Fibroblast of skin of right biceps (primary cell): Measurements from ENCODE around the gene PTPRN2.

ENCODE experiments used
- DNase-seq: peaks from one replicate; pipeline ENCODE4 v3.0.0-alpha.2; 2013

PTPRN2 gene

DNA sequence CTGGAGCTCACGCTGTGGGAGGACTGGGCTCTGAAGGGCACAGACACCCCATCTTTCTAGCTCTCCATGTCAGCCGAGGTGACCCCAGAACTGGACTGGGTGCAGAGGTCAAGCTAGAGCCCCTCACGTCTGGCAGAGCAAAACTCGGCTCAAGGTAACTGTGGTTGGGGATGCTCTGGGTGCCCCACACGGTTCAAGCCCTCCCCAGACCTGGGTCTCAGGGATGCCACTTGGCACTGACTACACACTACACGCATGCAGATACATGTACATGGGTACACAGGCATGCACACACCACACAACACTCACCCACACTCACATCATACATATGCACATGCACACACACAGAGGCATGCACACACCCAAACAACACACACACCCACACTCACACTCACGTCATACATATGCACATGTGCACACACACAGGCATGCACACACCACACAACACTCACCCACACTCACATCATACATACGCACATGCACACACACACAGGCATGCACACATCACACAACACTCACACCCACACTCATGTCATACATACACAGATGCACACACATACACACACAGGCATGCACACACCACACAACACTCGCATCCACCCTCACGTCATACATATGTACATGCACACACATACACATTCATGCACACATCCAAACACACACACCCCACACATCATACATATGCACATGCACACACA is 1031.5 kb downstream of the PTPRN2 start:
- no peak for DNase-seq

DNA sequence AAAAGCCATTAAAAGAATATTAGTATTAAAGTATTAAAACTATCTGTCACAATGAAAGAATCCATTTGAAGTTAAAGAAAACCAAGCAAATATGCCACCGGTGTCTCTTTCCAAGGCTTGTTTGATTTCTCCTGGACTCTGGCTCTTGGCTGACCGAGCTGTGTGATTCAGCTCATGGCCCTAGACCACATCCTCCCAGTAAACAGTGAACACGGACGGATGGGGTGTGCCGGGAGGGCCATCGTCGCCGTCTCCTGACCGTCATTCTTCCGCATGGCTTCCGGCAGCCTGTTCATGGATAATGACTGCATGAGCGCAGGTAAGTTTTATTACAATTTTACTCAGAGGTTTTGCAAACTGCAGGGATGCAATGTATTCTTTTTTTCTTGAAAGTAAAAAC is 1032.3 kb downstream of the PTPRN2 start:
- no peak for DNase-seq

DNA sequence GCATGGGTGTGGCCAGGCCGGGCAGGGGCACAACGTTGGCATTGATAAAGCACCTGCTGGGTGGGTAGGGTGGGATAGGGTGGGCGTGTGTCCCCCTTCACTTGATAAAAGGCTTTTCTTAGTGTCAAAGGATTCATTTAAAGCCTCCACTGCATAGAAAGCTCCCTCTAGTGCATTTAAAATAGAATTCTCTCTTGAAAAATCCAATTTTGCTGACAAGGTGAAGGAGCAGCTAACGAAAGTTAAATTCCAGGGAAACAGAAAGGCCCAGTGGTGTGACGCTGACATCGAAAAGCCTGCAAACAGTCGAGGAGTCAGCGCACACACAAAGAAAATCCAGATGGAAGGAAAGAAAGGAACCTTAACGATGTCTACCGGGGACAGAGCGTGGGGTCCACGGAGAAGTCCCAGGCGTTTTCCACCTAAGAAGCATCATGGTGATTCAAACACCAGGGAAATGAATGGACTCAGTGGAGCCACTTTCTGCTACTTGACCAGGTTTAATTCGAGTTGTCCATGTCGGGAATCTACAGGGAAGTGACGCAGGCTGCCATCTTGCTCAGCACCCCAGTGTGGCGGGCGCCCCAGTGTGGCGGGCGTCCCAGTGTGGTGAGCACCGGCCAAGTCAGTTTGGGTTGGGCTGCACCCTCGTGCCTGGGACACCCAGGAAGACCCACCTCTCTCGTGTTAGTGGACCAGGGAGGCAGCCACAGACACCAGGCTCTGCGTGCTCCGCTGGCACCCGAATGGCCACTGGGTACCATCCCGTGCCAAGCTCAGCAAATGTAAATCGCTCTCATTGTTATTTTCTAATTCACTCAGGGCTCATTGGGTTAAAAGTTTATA is 1033.0 kb downstream of the PTPRN2 start:
- DNase-seq = no peak

DNA sequence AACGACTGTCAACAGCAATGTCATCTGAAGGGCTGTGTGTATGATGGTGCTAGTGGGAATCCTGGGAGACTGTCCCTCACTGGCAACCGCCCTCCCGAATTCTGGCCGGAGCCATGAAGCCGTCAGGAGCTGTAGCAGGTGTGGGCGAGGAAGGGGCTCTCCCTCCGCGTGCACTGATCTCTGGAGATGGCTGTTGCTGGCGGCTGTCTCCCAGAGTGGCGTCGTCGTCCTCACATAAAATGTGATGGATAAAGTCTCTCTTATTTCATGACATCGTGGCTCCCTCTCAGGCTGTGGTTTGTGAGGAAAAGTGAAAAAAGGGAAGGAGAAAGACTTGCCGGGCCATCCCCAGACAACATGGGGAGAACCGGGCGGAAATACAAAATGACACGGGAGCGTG is 1034.4 kb downstream of the PTPRN2 start:
- DNase-seq = no peak

DNA sequence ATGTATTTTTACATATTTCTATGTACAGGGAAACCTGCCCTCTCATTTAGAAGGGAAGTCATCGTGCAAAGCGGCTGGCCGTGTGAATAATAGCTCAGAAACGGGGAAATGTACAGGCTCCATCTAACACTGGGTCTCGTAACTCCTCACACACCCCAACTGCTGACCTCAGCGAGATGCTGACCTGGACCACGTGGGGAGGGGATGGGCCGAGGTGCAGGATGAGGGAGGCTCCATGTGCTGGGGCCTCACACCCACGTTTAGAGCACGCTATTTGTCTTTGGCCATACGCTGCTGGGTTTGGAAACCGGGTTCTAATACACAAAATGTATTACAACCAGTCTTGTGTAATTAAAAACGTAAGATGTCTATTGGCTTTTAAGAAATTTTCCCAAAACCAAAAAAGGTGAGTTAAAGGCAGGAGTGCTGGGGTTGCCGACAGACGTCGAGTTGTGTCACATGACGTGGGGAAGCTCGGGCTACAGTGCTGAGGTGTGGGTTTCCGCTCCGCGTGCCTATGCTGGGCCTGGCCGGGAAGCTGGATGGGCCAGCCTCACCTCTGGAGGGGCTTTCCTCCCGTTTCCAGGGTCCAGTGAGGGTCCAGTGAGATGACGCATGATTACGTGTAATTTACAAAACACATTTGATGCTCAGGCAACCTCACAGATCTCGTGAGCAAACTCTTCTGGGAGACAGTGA is 1035.2 kb downstream of the PTPRN2 start:
- DNase-seq = no peak

DNA sequence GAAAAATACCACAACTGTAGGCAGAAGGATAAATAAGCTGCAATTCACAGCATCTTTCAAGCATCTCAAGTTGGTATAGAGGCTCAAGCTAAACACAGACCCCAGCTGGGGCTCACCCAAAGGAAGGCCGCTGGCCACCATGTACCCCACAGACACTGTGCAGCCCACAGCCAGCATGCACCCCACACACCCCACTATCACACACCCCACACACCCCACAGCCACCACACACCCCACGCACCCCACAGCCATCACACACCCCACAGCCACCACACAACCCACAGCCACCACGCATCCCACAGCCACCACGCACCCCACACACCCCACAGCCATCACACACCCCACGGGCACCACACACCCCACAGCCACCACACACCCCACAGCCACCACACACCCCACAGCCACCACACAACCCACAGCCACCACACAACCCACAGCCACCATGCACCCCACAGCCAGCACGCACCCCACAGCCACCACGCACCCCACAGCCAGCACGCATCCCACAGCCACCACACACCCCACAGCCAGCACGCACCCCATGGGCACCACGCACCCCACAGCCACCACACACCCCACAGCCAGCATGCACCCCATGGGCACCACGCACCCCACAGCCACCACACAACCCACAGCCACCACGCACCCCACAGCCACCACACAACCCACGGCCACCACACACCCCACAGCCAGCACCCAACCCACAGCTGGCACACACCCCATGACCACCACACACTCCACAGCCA is 1036.1 kb downstream of the PTPRN2 start:
- DNase-seq = no peak

DNA sequence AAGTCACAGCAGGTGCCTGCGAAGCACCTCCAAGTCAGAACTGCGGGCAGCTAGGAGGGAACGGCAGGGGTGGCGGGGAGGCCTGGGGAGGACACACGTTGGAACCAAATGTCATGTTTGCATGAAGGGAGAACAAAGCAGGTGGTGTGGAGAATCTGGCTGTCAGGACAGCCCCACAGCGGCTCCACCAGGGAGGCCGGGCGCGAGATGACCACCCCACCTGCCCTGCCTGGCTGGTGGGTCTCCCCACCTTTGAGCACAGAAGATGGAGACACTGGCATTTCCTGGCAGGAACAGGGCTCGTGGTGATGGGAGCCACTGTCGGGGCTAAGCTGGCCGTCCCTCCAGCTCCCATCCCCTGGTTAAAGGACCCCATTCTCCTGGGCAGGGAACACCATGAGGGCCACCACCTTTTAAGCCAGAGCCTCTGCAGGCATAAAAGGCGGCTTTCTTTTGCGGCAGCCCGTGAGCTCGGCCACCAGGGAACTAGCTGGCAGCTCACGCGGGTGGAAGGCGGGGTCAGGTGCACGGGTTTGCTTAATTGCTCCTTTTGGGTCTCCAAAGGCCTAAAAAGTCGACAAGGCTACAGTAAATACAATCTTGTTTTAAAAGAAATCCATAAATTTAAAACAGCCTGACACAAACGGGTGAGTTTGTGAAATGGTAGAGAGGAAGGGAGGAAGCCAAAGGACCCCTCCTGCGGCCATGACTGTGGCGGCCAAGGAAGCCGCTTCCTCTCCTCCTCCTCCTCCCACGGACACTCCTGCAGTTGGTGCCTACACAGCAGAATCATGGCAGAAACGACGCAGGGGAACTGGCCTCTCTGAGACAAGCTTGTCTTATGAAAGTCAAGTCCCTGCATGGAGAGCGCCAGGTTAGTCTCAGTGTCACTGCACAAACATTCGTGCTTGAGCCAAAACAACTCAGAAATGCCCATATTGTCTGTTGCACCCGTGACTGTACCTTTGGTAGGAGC is 1037.0 kb downstream of the PTPRN2 start:
- no peak for DNase-seq

DNA sequence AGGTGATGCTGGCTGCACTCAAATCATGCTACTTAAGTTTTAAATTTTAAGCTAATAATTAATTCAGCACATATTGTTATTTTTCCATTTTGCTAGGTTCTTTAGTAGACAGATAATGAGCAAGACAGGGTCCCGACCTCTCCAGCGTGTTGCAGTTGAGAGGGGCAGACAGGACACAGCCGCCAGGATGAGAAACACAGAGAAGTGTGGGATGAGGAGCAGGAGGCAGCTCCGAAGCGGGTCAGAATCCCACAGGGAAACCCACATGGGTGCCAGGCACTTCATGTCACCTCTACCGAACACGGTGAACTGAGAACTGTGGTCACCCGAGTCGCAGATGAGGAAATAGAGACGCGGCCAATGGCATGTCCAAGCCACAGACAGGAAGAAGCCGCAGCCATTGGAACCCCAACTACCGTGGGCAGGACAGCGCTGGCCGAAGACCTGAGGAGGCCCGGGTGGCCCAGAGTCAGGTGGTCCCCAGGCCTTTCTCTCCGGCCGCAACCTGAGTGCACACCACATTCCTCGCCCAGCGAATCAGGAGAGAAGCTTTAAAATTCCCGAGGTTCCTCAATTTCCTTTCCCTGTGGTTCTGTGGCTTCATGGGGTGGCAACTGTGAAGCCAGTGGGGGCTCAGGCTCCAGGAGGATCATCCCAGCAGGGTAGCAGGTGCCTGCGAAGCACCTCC is 1037.9 kb downstream of the PTPRN2 start:
- no peak for DNase-seq

DNA sequence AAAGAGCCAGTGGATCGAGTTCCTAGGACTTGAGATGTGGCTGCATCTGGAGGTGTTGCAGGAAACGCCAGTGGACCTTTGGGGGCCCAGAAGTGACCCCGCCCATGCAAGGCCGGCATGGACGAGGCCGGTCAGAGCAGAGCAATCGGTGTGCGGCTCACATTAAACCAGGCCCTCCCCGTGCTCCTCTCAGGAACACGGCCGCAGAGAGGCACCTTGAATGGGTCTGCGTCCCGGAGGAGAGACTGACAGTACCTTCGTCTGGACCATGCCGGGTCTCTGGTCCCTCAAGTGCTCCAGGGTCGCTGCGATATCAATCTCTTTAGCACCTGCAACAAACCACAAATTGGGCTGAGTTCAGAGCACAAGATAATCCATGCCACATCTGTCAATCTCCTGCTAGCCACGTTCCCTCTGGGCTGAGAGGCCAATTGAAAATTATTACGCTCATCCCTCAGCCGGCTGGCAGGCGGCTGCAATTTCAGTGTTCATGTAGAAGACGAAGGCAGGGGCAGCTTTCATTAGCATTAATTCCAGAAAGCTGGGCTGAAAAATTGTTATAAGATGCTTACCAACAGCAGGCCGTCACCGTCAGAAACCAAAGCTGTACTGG is 1038.8 kb downstream of the PTPRN2 start:
- DNase-seq = no peak

DNA sequence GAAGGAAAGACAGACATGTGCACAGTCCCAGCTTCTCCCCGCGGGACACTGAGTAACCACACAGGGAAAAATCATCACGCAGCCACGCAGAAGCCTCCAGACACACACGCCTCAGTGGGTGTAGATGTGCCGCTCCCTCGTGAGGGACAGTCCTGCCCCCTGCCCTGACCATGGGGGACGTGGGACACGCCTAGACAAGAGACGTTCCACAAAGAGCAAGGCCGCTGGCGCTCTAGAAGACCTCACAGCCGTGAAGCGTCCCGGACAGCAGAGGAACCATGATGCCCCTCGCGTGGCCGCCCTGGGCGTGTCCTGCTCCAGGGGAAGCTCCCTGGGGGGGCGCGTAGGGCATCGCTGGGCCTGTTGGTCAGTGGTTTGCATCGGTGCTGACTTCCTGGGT is 1040.0 kb downstream of the PTPRN2 start:
- DNase-seq = no peak

DNA sequence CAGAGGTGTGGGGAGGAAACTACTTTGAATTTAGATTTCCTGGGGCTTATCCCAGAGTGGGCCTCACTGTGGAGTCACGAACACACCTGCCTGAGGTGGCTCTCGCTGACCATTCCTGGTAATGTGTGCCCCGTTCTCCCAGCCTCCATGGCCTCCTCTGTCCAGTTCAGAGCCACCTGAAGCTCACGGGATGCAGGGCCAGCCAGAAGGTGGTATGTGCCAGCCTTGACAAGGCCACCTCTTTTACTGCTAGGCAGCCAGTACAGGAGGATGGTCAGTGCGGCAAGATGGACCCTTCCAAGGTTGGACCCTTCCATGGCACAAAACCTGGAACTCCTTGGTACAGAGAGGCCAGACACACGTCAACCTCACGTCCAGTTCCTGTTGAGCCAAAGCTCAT is 1040.5 kb downstream of the PTPRN2 start:
- DNase-seq = no peak

DNA sequence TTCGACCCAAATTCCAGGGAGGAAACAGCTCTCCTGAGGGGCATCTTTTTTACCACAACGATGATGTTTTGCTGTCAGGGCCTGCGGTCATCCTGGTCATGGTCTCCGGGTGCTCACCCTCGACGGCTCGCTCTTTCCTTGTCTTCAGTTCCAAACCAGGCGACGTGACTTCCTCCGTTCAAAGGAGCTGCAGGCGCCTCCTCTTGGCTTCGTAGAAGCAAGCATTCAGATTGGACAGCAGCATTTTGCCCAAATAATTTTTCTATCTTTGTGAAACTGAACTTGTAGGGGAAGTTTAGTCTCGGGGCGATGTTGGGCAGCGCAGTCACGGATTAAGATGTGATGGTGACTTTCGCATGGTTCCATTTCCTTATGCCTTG is 1042.0 kb downstream of the PTPRN2 start:
- no peak for DNase-seq

DNA sequence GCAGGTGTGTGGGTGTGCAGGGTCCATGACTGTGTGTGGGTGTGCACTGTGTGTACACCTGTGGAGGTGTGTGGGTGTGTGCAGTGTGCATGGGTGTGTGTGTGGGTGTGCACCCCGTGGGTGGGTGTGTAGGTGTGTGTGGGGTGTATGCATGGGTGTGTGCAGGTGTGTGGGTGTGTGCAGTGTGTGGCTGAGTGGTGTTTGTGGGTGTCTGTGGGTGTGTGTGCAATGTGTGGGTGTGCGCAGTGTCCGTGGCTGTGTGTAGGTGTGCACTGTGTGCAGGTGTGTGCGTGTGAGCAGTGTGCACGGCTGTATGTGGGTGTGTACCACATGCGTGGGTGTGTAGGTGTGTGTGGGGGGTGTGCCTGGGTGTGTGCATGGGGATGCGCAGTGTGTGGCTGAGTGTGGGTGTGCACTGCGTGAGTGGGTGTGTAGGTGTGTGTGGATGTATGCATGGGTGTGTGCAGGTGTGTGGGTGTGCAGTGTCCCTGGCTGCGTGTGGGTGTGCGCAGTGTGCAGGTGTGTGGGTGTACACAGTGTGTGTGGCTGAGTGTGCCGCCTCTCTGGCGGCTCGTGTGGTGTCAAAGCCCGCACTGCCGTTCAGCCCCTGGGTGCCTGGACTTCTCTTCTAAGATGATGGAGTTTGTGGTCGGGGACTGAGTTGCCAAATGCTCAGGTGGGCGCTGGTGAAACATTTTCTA is 1042.5 kb downstream of the PTPRN2 start:
- DNase-seq = no peak

DNA sequence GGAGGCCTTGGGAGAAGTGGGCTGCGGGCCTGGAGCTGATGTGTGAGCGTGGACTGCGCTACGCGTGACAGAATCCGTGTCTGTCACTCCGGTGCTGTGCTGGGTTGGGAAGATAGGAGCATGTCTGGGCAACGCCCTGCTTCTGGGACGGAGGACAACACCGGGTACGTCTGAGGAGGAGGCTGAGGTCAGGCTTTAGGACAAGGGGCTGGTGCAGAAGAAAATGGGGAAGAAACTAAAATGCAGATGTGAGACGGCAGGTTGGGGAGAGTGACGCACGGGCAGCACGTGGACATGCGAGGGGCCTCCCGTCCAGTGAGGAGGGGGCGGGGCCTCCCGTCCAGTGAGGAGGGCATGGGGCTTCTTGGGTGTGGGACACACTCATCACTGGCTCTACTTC is 1043.4 kb downstream of the PTPRN2 start:
- DNase-seq = no peak

DNA sequence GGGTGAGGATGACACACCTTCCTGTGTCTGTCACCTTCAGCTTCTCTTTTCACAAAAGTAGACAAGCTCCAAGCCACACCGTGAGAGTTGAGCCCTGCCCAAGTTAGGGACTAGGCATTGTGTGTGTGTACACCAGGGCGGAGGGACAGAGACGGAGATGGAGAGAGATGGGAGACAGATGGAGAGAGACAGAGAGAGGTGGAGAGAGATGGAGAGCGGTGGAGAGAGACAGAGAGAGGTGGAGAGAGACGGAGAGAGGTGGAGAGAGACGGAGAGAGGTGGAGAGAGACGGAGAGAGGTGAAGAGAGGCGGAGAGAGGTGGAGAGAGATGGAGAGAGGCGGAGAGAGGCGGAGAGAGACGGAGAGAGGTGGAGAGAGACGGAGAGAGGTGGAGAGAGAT is 1043.8 kb downstream of the PTPRN2 start:
- no peak for DNase-seq

DNA sequence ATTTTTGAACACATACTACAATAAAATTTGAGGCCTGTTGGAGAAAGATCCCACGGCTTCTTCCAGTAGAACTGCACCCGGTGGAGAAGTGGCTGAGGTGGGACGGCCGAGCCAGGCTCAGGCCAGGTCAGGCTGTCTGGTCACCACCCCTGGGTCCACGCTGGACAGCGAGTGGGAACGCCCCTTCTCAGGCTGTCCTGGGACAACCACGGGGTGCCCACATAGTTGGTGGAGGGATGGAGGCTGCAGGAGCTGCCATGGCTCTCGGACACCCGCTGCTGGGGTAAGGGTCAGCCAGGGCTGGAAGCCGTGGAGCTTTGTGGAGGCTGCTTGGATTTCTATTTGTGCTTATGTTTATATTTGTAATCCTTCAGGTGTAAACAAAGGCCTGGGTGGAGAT is 1044.3 kb downstream of the PTPRN2 start:
- DNase-seq = no peak

DNA sequence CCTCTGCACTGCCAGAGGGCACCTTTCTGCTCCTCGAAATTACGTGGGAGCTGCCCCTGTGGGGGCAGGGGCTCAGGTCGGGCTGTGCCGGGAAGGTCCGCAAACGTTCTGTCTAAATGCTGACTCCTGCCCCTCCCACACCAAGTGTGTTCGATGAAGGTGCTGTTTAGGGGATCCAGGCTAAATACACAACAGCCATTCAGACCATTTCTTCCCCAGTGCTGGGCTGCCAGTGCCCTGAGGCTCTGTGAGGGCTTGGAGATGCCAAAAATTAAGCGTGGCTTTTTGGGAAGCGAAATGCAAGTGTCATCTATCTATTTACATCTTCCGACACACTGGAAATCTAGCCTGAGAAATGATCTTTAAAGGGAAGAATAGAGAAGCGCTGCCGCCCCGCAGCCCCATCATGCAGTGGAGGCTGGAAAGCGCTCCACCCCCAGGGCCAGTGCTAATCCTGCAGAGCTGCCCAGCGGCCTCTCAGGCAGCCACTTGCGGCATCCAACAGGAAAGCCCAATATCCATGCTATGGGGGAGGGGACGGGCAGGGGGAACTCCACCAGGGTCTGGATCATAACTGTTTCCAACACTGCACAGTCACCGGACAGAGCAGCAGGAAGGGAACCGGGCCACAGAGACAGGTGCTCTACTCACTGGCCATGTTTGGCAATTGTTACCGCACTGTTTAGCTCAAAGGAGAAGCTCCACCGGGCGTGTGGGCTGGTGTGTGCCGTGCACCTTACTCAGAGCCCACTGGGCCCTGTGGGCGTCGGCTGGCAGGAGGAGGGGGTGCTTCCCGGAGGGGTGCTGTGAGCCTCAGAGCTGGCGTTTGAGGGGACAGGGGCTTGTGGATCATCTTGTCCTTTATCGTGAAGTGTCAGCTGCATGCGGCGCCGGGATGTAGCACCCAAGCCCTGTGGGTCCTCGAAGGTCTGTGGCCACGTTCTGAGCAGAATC is 1045.3 kb downstream of the PTPRN2 start:
- no peak for DNase-seq

DNA sequence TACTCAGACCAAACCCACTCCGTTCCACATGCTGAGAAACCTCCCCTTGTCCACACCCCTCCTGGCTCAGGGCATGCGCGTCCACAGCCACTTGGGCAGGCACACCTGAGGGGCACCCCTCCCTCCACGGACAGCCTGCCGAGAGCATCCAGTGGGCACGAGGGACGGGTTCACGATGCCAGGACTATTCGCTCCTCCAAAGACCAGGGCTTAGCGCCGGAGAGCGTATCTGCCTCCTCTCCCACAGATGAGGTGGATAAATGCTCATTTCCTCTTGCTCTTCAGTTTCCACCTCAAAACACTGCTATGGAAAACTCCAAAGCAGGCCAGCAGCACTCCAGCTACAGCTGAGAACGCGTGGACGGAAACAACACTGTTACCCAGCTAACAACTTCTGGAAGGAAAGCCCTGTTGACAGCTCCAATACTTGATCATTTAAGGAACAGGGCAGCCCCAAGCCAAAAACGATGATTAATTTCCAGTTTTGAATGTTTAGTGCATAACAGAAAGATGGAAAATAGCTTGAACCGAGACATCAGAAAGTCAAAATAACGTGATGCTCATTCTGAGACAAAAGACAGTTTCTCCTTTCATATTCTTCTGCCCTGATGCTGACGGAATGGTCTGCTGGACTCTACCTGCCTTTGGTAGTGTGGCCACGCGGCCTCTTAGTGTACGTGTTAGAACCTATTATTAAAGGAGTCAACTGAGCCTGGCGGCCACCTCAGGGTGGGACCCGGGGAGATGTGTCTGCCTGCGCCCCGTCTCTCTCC is 1046.1 kb downstream of the PTPRN2 start:
- DNase-seq = no peak
